B cell (primary cell): ENCODE results near the gene LPIN3. TPM values are rescaled to one million over a fixed set of nuclear protein-coding genes. Genes with fewer than 3 reads are reported as not detected.

Source experiments
- ATAC-seq: fragments of 200-7000 bp; cut with Tn5 transposase; one replicate; pipeline ENCODE4 v1.10.0; 2021; ENCODE audit warnings: low read depth, mild to moderate bottlenecking, moderate number of reproducible peaks, moderate library complexity
- CTCF ChIA-PET: fragments of 350-600 bp; sonication (Branson Sonifier 250); formaldehyde crosslinking; loops from one replicate; lab custom pipeline; 2021; ENCODE audit warnings: antibody characterized with exemption, inconsistent platforms; lab: Charles Lee
- POLR2A ChIA-PET: fragments of 350-600 bp; sonication (Branson Sonifier 250); formaldehyde crosslinking; loops from one replicate; lab custom pipeline; 2021; ENCODE audit warnings: antibody characterized with exemption; lab: Charles Lee
- DNase-seq: peaks from one replicate; pipeline ENCODE4 v3.0.0; 2013
- H2AFZ ChIP-seq: 2 replicates; pipeline ENCODE4 v1.6.1; 2012; ENCODE audit warnings: mild to moderate bottlenecking, low read depth, low read length; ENCODE audit not compliant: insufficient read depth, poor library complexity, severe bottlenecking
- H3K27ac ChIP-seq, 2 donors: 1 replicate in 1 of 2; 2 replicates in 1 of 2; pipeline ENCODE4 v1.5.1; 2012 to 2013; ENCODE audit warnings: low read length in 2 of 2, mild to moderate bottlenecking in 2 of 2, moderate library complexity in 1 of 2
- H3K27me3 ChIP-seq, 4 experiments: fragments of 200-600 bp in 1 of 4; sonication (generic) in 1 of 4; replicated peaks in 1 of 4; 1 replicate in 2 of 4; 2 replicates in 2 of 4; pipeline versions ENCODE4 v1.6.1 to v1.7.0; 2013 to 2016; ENCODE audit warnings: low read length in 3 of 4, mild to moderate bottlenecking in 2 of 4, mixed read lengths in 1 of 4, moderate library complexity in 1 of 4; ENCODE audit not compliant: insufficient read depth in 4 of 4, control insufficient read depth in 3 of 4; ENCODE audit errors: control extremely low read depth in 1 of 4
- H3K36me3 ChIP-seq, 2 experiments: replicated peaks in 1 of 2; 1 replicate in 1 of 2; 2 replicates in 1 of 2; pipeline versions ENCODE4 v1.6.1 to v1.7.1; 2013; ENCODE audit warnings: low read length in 1 of 2; ENCODE audit not compliant: insufficient read depth in 2 of 2, control insufficient read depth in 1 of 2; ENCODE audit errors: control extremely low read depth in 1 of 2, extremely low read depth in 1 of 2
- H3K4me1 ChIP-seq, 2 donors: fragments of 200-600 bp in 1 of 2; sonication (generic) in 1 of 2; 1 replicate in 1 of 2; 2 replicates in 1 of 2; pipeline versions ENCODE4 v1.5.1 to v1.6.1; 2013 to 2017; ENCODE audit warnings: low read length in 2 of 2; ENCODE audit not compliant: control insufficient read depth in 2 of 2, insufficient read depth in 2 of 2
- H3K4me2 ChIP-seq: replicated peaks from 2 replicates; pipeline ENCODE3; 2012; ENCODE audit warnings: mild to moderate bottlenecking, low read depth, low read length; ENCODE audit not compliant: poor library complexity, severe bottlenecking
- H3K4me3 ChIP-seq, 5 experiments: fragments of 200-600 bp in 1 of 5; sonication (generic) in 1 of 5; 1 replicate in 3 of 5; 2 replicates in 2 of 5; pipeline versions ENCODE4 v1.5.1 to v1.7.0; 2011 to 2016; ENCODE audit warnings: low read length in 4 of 5, mild to moderate bottlenecking in 4 of 5, low read depth in 2 of 5, control low read depth in 1 of 5, moderate library complexity in 1 of 5; ENCODE audit not compliant: insufficient read depth in 1 of 5; ENCODE audit errors: control extremely low read depth in 1 of 5, extremely low read depth in 1 of 5
- H3K79me2 ChIP-seq: fragments of 200-600 bp; sonication (generic); one replicate; pipeline ENCODE4 v1.6.0; 2016; ENCODE audit warnings: low read length; ENCODE audit not compliant: control insufficient read depth, insufficient read depth
- H3K9ac ChIP-seq: fragments of 200-600 bp; sonication (generic); 2 replicates; pipeline ENCODE4 v1.6.1; 2017; ENCODE audit warnings: mild to moderate bottlenecking, low read length, moderate library complexity
- H3K9me3 ChIP-seq, 3 donors: one replicate each; pipeline versions ENCODE4 v1.6.1 to v1.7.1; 2013; ENCODE audit warnings: low read length in 2 of 3; ENCODE audit not compliant: control insufficient read depth in 2 of 3, insufficient read depth in 1 of 3; ENCODE audit errors: control extremely low read depth in 1 of 3
- H4K20me1 ChIP-seq: 2 replicates; pipeline ENCODE4 v1.6.0; 2012; ENCODE audit warnings: mild to moderate bottlenecking, low read length; ENCODE audit not compliant: insufficient read depth, control insufficient read depth, poor library complexity, severe bottlenecking
- H3K27ac Mint-ChIP-seq: one replicate; pipeline ENCODE4 v1.8.0; 2021; ENCODE audit warnings: mixed read lengths
- H3K27me3 Mint-ChIP-seq: one replicate; pipeline ENCODE4 v1.8.0; 2021; ENCODE audit warnings: mixed read lengths
- H3K4me1 Mint-ChIP-seq: one replicate; pipeline ENCODE4 v1.8.0; 2021; ENCODE audit warnings: mixed read lengths
- H3K4me3 Mint-ChIP-seq: one replicate; pipeline ENCODE4 v1.8.0; 2021; ENCODE audit warnings: mixed read lengths
- H3K9me3 Mint-ChIP-seq: one replicate; pipeline ENCODE4 v1.8.0; 2022; ENCODE audit warnings: mixed read lengths; ENCODE audit not compliant: insufficient read depth
- EZH2 ChIP-seq: IDR thresholded peaks from 2 replicates; pipeline ENCODE4 v1.6.1; 2012; ENCODE audit warnings: borderline replicate concordance, low read depth, mild to moderate bottlenecking, moderate library complexity, low read length; ENCODE audit not compliant: insufficient read depth, poor library complexity, severe bottlenecking
- WGBS: methylation state at CpG from one replicate; pipeline ENCODE4 v1.1.5; 2013; ENCODE audit warnings: missing lambda C conversion rate; ENCODE audit not compliant: insufficient coverage; 5-methylcytosine and 5-hydroxymethylcytosine counted together
- intact Hi-C: fragments of 100-400 bp; cut with micrococcal nuclease; formaldehyde crosslinking; loops from one replicate; pipeline ENCODE4 v1.10.0; 2022
- polyA plus RNA-seq: library from polyadenylated mRNA; depleted of rRNA; stranded (reverse); fragments of >200 nt; gene quantifications from 2 replicates; pipeline ENCODE4 v1.2.3, GENCODE V29; 2012
- total RNA-seq, 2 donors: library from RNA; stranded (reverse); fragments of 120-200 nt in 1 of 2; gene quantifications; 1 replicate in 1 of 2; 2 replicates in 1 of 2; pipeline versions ENCODE4 v1.2.3 to v1.2.4, GENCODE V29; 2013 to 2022
- TF ChIP-seq, protein P1 (sequence below): fragments of 200-600 bp; IDR thresholded peaks from one replicate; pipeline ENCODE4 v1.8.0; 2022; ENCODE audit warnings: antibody characterized with exemption, mild to moderate bottlenecking

The LPIN3 gene
- total and polyA plus RNA-seq, 2 donors (not counting 1 experiment from before 2014, with no cell fraction given), result 0.84 to 1.2 TPM

DNA sequence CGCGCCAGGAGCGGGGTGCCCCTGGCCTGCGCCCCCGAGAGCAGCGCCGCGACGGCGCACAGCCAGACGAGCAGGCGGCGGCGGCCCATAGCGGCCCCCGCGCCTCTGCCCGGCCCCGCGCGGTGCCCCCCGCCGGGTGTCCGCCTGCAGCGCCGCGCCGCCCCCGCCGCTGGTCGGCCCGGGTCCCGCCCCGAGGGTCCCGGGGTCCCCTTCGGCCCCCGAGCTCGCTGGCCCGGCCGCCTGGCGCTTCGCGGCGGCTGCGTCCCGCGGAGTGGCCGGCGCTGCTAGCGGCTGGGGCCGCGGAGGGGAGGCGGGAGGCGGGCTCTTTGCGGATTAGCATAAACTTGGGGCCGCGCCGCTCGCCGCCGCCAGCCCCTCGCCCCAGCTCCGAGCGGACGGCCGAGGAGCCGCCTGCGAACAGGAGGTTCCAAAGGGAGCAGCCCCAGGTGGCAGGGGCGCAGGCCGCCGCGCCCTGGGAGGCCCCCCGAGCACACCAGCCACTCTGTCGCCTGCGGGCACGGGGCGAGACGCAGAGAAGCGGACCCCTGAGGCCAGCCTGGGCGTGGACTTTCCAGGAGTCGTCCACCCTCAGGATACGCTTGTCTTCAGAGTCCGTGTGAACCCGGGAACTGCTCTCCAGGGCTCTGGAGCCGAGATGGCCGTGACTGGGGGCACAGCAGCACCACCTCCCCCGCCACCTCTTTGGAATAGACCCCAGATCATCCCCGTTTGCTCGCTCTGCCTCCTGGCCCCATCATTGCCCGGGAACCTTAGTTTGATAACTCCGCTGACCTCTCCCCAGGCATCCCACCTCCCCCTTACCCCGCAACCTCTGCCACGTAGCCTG, 26.1 kb downstream of the LPIN3 start, which contains the start of gene EMILIN3:
Gene EMILIN3, minus strand, starts transcription at position 273 of the 847 bp plus-strand sequence. Its CDS starts 184 bp downstream, at position 89.
- 8% methylated on average over 93 of the region's 93 CpGs for WGBS
- H3K4me1 ChIP-seq, result no peaks in the 10 kb centered on the region
- TF ChIP-seq, protein P1, sequence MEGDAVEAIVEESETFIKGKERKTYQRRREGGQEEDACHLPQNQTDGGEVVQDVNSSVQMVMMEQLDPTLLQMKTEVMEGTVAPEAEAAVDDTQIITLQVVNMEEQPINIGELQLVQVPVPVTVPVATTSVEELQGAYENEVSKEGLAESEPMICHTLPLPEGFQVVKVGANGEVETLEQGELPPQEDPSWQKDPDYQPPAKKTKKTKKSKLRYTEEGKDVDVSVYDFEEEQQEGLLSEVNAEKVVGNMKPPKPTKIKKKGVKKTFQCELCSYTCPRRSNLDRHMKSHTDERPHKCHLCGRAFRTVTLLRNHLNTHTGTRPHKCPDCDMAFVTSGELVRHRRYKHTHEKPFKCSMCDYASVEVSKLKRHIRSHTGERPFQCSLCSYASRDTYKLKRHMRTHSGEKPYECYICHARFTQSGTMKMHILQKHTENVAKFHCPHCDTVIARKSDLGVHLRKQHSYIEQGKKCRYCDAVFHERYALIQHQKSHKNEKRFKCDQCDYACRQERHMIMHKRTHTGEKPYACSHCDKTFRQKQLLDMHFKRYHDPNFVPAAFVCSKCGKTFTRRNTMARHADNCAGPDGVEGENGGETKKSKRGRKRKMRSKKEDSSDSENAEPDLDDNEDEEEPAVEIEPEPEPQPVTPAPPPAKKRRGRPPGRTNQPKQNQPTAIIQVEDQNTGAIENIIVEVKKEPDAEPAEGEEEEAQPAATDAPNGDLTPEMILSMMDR, result no peak
- no peak for TF ChIP-seq EZH2
- peak within 1 kb of the TSS; percentile 3 for H3K4me2 ChIP-seq
- Mint-ChIP-seq H3K4me1 (peaks cover 6% of the 10 kb centered on the region), H3K27ac (no peak within 1 kb of the TSS), H3K9me3 (peaks cover 5% of the 10 kb centered on the region), H3K4me3 (peak within 1 kb of the TSS; percentile 47), H3K27me3 (peaks cover 46% of the 10 kb centered on the region)
- peaks cover 0 to 19% (median 9%) of the 10 kb centered on the region in 4 experiments for H3K27me3 ChIP-seq
- intact Hi-C loops, result no loop called here
- H3K9me3 ChIP-seq, result peaks cover 0 to 21% (median 5%) of the 10 kb centered on the region in 3 donors
- H3K9ac ChIP-seq, result no peak within 1 kb of the TSS
- H4K20me1 ChIP-seq, result no peaks in the 10 kb centered on the region
- POLR2A ChIA-PET, result no interaction called here
- no peak within 1 kb of the TSS for H3K4me3 ChIP-seq
- H3K79me2 ChIP-seq, result no peaks in the 10 kb centered on the region
- no peak for ATAC-seq
- CTCF ChIA-PET, result no interaction called here
- DNase-seq, result no peak
- no peak within 1 kb of the TSS for H3K27ac ChIP-seq
- no peak within 1 kb of the TSS for H2AFZ ChIP-seq
- H3K36me3 ChIP-seq, result no peaks in the 10 kb centered on the region

DNA sequence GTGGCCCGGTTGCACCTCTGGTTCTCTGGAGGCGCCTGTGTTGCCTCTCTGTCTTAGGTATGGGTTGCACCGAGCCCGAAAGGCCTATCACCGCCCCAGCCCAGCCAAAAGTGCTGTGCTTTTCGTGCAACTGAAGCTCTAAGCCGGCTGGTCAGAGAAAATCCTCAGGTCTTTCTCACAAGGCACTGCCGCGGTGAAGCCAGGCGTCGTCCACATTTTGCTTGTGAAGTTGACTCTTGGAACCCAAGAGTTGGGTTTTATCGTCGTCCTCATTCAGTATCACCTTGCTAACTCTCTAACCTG, 26.7 kb downstream of the LPIN3 start:
- ATAC-seq (no peak), DNase-seq (no peak)
- intact Hi-C loops, result no loop called here
- no peak overlapping the region for H3K4me2 ChIP-seq
- H3K4me3 ChIP-seq, result no peak overlapping the region
- Mint-ChIP-seq H3K4me3 (peak overlapping the region; percentile 47), H3K27ac (no peak overlapping the region), H3K27me3 (peaks cover 46% of the 10 kb centered on the region), H3K9me3 (peaks cover 5% of the 10 kb centered on the region), H3K4me1 (peaks cover 6% of the 10 kb centered on the region)
- H3K9ac ChIP-seq, result no peak overlapping the region
- no peak for TF ChIP-seq EZH2
- TF ChIP-seq, protein P1, result no peak
- POLR2A ChIA-PET, result no interaction called here
- peaks cover 0 to 19% (median 9%) of the 10 kb centered on the region in 4 experiments for H3K27me3 ChIP-seq
- H3K9me3 ChIP-seq, result peaks cover 0 to 27% (median 5%) of the 10 kb centered on the region in 3 donors
- CTCF ChIA-PET, result no interaction called here
- WGBS, result 46% methylated on average over 13 of the region's 13 CpGs
- no peaks in the 10 kb centered on the region for H3K79me2 ChIP-seq
- H3K36me3 ChIP-seq, result no peaks in the 10 kb centered on the region
- H2AFZ ChIP-seq, result no peak overlapping the region
- H3K27ac ChIP-seq, result no peak overlapping the region
- no peaks in the 10 kb centered on the region for H3K4me1 ChIP-seq
- no peaks in the 10 kb centered on the region for H4K20me1 ChIP-seq
